GM19351 (cell line): ENCODE measurements around the gene SMPD3.
A peak's percentile ranks its signal among the peaks of the same experiment; 100 is the strongest.

Experiments
- ATAC-seq: cut with Tn5 transposase; IDR thresholded peaks from one replicate; pipeline ENCODE4 v1.9.1; 2021; ENCODE audit warnings: mild to moderate bottlenecking, moderate library complexity; ENCODE audit not compliant: unreplicated experiment

The SMPD3 gene

GRCh38 chr16:68359398-68360191, 88.7 kb downstream of the SMPD3 start:
- no peak for ATAC-seq

GRCh38 chr16:68358951-68359350, 89.4 kb downstream of the SMPD3 start:
- no peak for ATAC-seq

GRCh38 chr16:68357923-68358322, 90.4 kb downstream of the SMPD3 start:
- no peak for ATAC-seq

- ATAC-seq = no peak
These were observed 90.8 kb downstream of the SMPD3 start for GRCh38 chr16:68357521-68357922.

GRCh38 chr16:68356919-68357286, 91.4 kb downstream of the SMPD3 start:
- ATAC-seq = no peak

- peak; percentile 81 for ATAC-seq
These were observed 91.9 kb downstream of the SMPD3 start for GRCh38 chr16:68356249-68356918.

GRCh38 chr16:68355447-68356248, 92.7 kb downstream of the SMPD3 start:
- ATAC-seq = no peak

GRCh38 chr16:68354816-68355215, 93.5 kb downstream of the SMPD3 start:
- ATAC-seq = no peak

- no peak for ATAC-seq
These were observed 94.9 kb downstream of the SMPD3 start for GRCh38 chr16:68353366-68353765.

- no peak for ATAC-seq
These were observed 96.3 kb downstream of the SMPD3 start for GRCh38 chr16:68351991-68352431.

- ATAC-seq = no peak
These were observed 96.8 kb downstream of the SMPD3 start for GRCh38 chr16:68351463-68351862.

GRCh38 chr16:68350813-68351350, 97.4 kb downstream of the SMPD3 start:
- no peak for ATAC-seq

- no peak for ATAC-seq
These were observed 98.4 kb downstream of the SMPD3 start for GRCh38 chr16:68349838-68350410.

GRCh38 chr16:68348639-68349445, 99.5 kb downstream of the SMPD3 start:
- ATAC-seq = no peak

- no peak for ATAC-seq
These were observed 100.7 kb downstream of the SMPD3 start for GRCh38 chr16:68347605-68348004.

- ATAC-seq = no peak
These were observed 101.3 kb downstream of the SMPD3 start for GRCh38 chr16:68346892-68347480.

- no peak for ATAC-seq
These were observed 102.2 kb downstream of the SMPD3 start for GRCh38 chr16:68345958-68346635.

GRCh38 chr16:68345351-68345810, 102.9 kb downstream of the SMPD3 start:
- no peak for ATAC-seq

- ATAC-seq = no peak
These were observed 104.1 kb downstream of the SMPD3 start for GRCh38 chr16:68344252-68344651.
